K562 (cell line): ENCODE results near the gene LZTS2.

Source experiments
- ATF2 ChIP-seq: sonication (generic); formaldehyde crosslinking; IDR thresholded peaks from 2 replicates; pipeline ENCODE4 v1.8.1; 2022; ENCODE audit warnings: missing genetic modification reagents
- BCLAF1 ChIP-seq, 2 experiments: fragments of 450-650 bp in 1 of 2; IDR thresholded peaks; 2 replicates each; pipeline ENCODE4 v1.6.1; 2011 to 2017; ENCODE audit warnings: low read depth in 2 of 2, antibody characterized with exemption in 1 of 2, borderline replicate concordance in 1 of 2, low read length in 1 of 2, mild to moderate bottlenecking in 1 of 2, mixed read lengths in 1 of 2; ENCODE audit not compliant: control insufficient read depth in 1 of 2
- CEBPZ ChIP-seq: fragments of 150-350 bp; IDR thresholded peaks from 2 replicates; pipeline ENCODE4 v1.6.1; 2014; ENCODE audit warnings: low read depth, mild to moderate bottlenecking, low read length, borderline replicate concordance
- CXXC5 ChIP-seq: fragments of 250-450 bp; sonication (Bioruptor Pico); IDR thresholded peaks from 2 replicates; pipeline ENCODE4 v1.8.0; 2022; ENCODE audit warnings: inconsistent platforms, mild to moderate bottlenecking, moderate library complexity
- HOMEZ ChIP-seq: fragments of 250-450 bp; sonication (Bioruptor Pico); IDR thresholded peaks from 2 replicates; pipeline ENCODE4 v1.4.0; 2020; ENCODE audit warnings: mild to moderate bottlenecking, moderate library complexity
- IRF1 ChIP-seq: sonication (generic); formaldehyde crosslinking; IDR thresholded peaks from 2 replicates; pipeline ENCODE4 v1.8.0; 2022; ENCODE audit warnings: missing genetic modification reagents, mild to moderate bottlenecking, borderline replicate concordance
- NRF1 ChIP-seq, 2 experiments: fragments of 450-650 bp; IDR thresholded peaks in 1 of 2; conservative IDR thresholded peaks in 1 of 2; 2 replicates each; pipeline ENCODE4 v1.6.1; 2014; ENCODE audit warnings: mild to moderate bottlenecking in 2 of 2
- SUPT5H ChIP-seq: fragments of 450-650 bp; IDR thresholded peaks from 2 replicates; pipeline ENCODE4 v1.6.1; 2016
- TAF15 ChIP-seq: fragments of 200-400 bp; formaldehyde crosslinking; IDR thresholded peaks from 2 replicates; pipeline ENCODE4 v1.6.1; 2017; ENCODE audit warnings: mild to moderate bottlenecking, low read depth, low read length, moderate library complexity
- ZBTB33 ChIP-seq: sonication (generic); formaldehyde crosslinking; IDR thresholded peaks from 2 replicates; pipeline ENCODE4 v1.8.1; 2023; ENCODE audit warnings: mild to moderate bottlenecking, missing genetic modification reagents
- ZNF133 ChIP-seq: fragments of 250-450 bp; sonication (Bioruptor Pico); IDR thresholded peaks from 2 replicates; pipeline ENCODE4 v1.4.0; 2020; ENCODE audit warnings: mild to moderate bottlenecking
- ZNF274 ChIP-seq: IDR thresholded peaks from 2 replicates; pipeline ENCODE4 v1.6.1; 2011; ENCODE audit warnings: low read depth, mild to moderate bottlenecking, low read length, moderate library complexity, borderline replicate concordance
- ZNF324 ChIP-seq: fragments of 250-450 bp; sonication (Bioruptor Pico); IDR thresholded peaks from 2 replicates; pipeline ENCODE4 v1.4.0; 2020; ENCODE audit warnings: mild to moderate bottlenecking

- TF ChIP-seq ZNF274 (no peak), BCLAF1 (IDR thresholded peaks at IDR 0.05; ENCODE audit: borderline replicate concordance in 1 of 2, control insufficient read depth in 1 of 2, low read depth in 2 of 2, low read length in 1 of 2) (no peak), ATF2 (CRISPR knock-in tag) (no peak), IRF1 (CRISPR knock-in tag) (no peak), SUPT5H (no peak), ZBTB33 (no peak), ZNF133 (CRISPR knock-in tag) (no peak), TAF15 (no peak), CXXC5 (CRISPR knock-in tag) (no peak), CEBPZ (no peak), ZNF324 (no peak), HOMEZ (CRISPR knock-in tag) (no peak), NRF1 (conservative IDR thresholded peaks at IDR 0.05 in 1 of 2, IDR thresholded peaks at IDR 0.05 in 1 of 2) (no peak)
These were observed 14.7 kb downstream of the LZTS2 start for GRCh38 chr10:101014230-101014884.
